ENCODE results near the gene PTBP2.
"Not testable (repeated sequence)": the region's sequence is repeated elsewhere in the genome, so short reads cannot be mapped to it uniquely, and the experiment has no call there.

The PTBP2 gene

DNA sequence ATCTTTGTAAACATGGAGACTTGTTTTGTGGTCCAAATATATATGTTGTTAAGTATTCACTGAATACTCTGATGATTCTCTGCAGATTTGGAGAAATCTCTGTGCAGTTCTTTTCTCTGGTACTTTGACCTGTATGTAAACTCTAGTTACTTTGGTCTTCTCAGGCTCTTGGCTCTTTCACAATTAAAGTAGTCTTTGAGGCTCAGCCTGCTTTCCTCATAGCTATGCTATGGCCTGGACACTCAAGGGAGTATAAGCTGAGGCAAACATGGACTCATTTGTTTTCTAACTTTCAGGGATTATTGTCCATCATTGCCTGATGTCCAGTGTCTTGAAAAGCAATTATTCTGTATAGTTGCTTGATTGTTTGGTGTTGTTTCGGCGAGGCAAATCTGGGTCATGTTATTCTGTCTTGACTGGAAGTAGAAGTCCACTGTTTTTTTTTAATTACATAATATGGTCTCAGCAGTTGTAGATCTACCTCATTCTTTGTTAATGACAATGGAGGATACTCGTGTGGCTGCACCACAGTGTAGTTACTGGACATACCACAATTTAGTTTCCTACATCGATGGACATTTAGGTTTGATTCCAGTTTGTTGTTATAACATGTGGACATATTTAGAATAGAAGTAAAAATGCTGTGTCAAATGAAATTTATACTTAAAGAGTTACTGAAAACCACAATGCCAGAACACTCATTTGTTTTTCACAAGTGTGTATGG is 9.2 kb downstream of the PTBP2 start:
- DNase-seq, result no peak

- no peak for DNase-seq
Measured at GRCh38 chr1:96741335-96741734, 19.8 kb downstream of the PTBP2 start.

DNA sequence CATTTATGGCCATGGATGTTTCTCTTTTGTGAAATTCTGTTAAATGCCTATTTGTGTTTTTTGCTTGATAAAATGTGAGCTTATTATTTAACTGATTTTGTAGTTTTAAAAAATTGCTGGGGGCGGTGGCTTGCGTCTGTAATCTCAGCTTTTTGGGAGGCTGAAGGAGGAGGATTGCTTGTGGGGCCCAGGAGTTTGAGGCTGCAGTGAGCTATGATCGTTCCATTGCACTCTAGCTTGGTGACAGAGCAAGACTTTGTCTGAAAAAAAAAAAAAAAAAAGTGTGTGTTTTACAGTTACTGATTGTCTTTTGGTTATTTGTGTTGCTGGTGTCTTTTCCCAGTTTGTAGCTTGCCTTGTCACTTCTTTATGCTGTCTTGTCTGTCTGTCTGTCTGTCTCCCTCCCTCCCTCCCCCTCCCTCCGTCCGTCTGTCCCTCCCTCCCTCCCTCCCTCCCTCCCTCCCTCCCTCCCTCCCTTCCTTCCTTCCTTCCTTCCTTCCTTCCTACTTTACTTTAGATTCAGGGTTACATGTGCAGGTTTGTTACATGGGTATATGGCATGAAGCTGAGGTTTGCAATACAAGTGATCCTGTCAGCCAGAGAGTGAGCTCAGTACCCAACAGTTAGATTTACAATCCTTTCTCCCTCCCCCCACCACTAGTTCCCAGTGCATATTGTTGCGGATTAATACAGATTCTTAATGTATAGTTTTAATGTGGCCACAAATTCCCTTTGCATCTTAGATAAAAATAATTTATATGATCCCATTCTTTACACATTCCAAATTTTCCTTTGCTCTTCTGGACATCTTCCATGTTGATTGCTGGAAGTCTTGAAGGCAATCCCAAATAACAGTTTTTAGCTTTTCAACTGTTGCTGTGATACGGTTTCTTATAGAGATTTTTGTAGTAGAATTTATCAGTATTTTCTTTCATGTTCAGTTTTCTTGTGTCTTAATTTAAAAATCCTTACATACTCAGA is 25.1 kb downstream of the PTBP2 start:
- no peak for DNase-seq

DNA sequence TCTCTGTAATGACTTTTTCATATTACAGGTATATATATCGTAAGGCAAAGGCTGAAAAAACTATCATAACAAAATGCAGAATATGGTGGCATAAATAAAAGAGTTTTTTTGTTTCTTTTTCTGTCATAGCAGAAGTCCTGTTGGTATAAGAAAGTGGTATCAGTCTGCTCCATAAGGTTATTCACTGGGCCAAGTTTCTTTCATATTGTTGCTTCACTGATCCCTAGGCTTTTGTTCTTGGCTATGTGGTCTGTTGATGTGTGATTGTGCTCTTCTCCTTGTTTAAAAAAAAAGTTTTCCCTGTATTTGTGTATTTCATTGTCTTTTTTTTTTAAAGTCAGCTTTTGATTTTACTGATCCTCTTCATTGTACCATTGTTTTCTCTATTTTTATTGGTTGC is 26.0 kb downstream of the PTBP2 start:
- no peak for DNase-seq

DNA sequence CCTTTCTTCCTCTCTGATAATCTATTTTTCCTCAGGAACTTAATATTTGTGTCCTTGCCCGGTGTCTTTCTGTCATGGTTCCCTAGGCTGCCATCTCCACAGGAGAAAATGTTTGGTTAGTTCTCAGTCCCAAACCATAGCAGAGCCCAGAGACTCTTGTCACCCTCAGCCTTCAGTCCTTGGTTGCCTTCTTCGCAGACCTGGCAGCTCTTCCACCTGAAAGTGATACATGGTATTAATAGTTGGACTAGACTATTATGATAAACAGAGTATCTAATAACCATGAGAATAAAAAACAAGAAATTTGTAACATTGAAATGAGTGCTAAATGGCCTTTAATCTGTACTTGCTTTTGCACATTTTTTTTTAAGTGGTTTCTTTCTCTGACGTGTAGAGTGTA is 26.5 kb downstream of the PTBP2 start:
- no peak for DNase-seq

- no peak for DNase-seq
Measured at GRCh38 chr1:96749618-96750017, 28.0 kb downstream of the PTBP2 start.

DNA sequence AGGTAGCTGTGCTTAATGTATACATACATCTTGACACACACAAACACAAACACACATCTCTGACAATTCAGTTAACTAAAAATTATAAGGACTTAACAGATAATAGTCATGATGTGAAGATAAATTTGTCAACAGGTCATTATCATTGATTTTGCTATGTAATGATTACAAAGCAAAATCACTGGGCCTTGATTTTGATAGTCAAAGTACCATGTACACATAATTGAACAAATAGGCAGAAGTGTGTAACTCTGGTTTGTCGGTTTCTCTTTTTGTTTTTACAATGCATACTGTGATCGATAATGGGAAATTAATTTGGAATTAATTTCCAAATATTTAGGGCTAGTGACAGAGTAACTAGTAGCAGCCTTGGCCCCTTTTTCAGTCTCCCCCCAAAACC is 30.8 kb downstream of the PTBP2 start:
- DNase-seq, result no peak

DNA sequence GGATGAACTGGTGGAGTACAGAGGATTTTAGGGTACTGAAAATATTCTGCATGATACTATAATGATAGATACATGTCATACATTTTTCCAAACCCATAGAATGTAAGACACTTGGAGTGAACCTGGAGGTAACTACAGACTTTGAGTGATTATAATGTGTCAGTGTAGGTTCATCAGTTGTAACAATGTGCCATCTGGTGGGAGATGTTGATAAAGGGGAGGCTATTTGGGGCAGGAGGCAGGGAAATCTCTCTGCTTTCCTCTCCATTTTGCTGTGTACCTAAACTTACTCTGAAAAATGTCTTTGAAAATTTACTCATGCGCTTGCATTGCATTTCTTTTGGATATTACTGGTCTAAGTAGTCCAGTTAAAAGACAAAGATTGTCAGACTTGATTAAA is 35.2 kb downstream of the PTBP2 start:
- no peak for DNase-seq

DNA sequence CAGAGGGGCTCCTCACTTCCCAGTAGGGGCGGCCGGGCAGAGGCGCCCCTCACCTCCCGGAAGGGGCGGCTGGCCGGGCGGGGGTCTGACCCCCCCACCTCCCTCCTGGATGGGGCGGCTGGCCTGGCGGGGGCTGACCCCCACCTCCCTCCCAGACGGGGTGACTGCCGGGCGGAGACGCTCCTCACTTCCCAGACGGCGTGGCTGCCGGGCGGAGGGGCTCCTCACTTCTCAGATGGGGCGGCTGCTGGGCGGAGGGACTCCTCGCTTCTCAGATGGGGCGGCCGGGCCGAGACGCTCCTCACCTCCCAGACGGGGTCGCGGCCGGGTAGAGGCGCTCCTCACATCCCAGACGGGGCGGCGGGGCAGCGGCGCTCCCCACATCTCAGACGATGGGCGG is 41.0 kb downstream of the PTBP2 start:
- not testable (repeated sequence) for DNase-seq

DNA sequence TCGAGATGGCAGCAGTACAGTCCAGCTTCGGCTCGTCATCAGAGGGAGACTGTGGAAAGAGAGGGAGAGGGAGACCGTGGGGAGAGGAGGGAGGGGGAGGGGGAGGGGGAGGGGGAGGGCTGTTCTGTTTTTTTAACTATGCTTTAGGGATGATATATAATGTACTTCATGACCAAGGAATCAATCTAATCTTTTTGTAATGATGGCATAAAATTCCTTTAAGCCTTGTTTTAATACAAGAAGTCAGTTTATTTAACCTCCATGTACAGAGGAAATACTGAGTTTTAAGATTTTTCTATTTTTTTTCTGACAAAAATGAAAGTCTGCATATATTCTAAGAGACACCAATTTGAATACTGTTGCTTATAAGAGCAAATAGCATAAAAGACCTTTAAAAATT is 41.9 kb downstream of the PTBP2 start:
- no peak for DNase-seq

- no peak for DNase-seq
Measured at GRCh38 chr1:96764469-96764868, 42.9 kb downstream of the PTBP2 start.

DNA sequence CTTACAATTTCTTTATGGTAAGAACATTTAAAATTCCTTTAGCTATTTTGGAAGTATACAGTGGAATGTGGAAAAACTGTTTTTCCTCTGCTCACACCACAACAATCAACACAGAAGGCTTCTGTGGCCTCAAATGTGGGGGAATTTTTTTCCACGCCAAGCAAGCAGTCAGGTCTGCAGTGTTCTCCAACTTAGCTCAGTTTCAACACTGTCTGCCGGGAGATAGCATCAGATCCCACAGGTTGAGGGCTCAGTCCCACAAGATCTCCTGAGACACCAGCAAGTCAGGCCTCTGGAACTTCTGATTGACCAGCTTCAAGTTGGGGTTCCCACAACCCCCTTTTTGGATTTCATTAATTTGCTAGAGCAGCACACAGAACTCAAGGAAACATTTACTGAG is 50.3 kb downstream of the PTBP2 start:
- no peak for DNase-seq

GRCh38 chr1:96772349-96772748 is 50.8 kb downstream of the PTBP2 start:
- DNase-seq, result no peak

GRCh38 chr1:96772972-96773371 is 51.4 kb downstream of the PTBP2 start:
- DNase-seq, result no peak

DNA sequence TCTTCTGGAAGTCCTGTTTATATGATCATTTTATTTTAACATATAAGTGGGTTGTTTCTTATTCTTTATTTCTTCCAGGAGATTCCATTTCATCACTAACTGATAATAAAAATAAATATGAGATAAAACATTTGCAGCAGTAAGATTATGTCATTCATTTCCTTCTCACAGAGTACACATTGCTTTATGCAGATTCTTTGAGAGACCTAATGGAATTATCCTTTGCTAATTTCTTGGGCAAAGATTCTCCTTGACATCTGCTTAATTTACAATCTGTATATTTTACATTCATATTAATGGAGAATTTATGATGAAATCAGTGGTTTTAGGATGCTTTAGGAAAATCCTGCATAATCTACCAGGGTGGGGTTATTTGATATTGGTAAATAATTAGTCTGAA is 60.6 kb downstream of the PTBP2 start:
- no peak for DNase-seq

- DNase-seq, result no peak
Measured at GRCh38 chr1:96782856-96783255, 61.3 kb downstream of the PTBP2 start.

GRCh38 chr1:96790599-96790998 is 69.0 kb downstream of the PTBP2 start:
- no peak for DNase-seq

GRCh38 chr1:96792220-96792619 is 70.6 kb downstream of the PTBP2 start:
- no peak for DNase-seq

DNA sequence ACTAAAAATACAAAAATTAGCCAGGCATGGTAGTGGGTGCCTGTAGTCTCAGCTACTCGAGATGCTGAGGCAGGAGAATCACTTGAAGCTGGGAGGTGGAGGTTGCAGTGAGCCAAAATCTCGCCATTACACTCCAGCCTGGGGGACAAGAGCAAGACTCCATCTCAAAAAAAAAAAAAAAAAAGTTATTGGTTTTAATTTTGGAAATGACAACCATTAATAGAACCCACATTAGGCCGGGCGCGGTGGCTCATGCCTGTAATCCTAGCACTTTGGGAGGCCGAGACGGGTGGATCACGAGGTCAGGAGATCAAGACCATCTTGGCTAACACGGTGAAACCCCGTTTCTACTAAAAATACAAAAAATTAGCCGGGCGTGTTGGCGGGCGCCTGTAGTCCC is 80.1 kb downstream of the PTBP2 start:
- not testable (repeated sequence) for DNase-seq

- no peak for DNase-seq
Measured at GRCh38 chr1:96804648-96805047, 83.1 kb downstream of the PTBP2 start.

DNA sequence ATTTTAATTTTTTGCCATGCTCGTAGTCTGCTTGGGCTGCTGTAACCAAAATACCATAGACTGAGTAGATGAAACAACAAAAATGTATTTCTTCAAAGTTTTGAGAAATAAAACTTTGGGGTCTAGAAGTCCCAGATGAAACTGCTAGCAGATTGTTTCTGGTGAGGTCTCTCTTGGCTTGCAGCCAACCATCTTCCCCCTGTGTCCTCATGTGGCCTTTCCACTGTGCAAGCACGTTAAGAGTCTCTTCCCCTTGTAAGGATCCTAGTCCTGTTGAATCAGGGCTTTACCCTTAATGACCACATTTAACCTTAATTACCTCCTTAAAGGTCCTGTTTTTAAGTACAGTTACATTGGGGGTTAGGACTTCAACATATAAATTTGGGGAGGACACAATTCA is 86.6 kb downstream of the PTBP2 start:
- DNase-seq, result no peak

GRCh38 chr1:96815914-96816313 is 94.3 kb downstream of the PTBP2 start:
- no peak for DNase-seq

DNA sequence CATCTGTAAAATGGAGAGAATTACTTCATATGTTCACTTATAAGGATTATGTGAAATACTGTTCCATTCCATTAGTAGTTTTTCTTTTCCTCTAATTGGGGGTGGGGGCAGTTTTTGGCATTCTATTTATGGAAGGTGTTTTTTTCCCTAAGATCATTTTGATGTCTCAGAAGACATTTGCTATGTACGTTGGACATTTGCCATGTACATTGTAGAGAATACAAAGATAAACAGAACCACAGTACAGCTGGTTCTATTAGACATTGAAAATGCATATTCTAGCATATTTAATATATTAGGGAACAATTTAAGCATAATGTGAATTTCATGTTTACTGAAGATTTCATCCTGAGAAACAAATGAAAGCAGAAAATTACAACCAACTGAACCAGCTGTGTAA is 98.5 kb downstream of the PTBP2 start:
- DNase-seq, result no peak

GRCh38 chr1:96820671-96821070 is 99.1 kb downstream of the PTBP2 start:
- DNase-seq, result no peak

Measured in NCI-H226 (cell line).